Caco-2 (cell line): Measurements from ENCODE around the gene SLC22A7. TPM values are rescaled to one million over a fixed set of nuclear protein-coding genes. Genes with fewer than 3 reads are reported as not detected.

Source experiments
- BruUV-seq: library from RNA; stranded (reverse); fragments of 400-500 nt; replicated peaks from 2 replicates; lab custom pipeline; 2021; lab: Mats Ljungman, UMichigan
- CTCF ChIA-PET: fragments of 300-600 bp; sonication (Branson Sonifier 250); formaldehyde crosslinking; loops from one replicate; lab custom pipeline; 2022; ENCODE audit warnings: antibody characterized with exemption; lab: Charles Lee
- POLR2A ChIA-PET: fragments of 300-600 bp; sonication (Branson Sonifier 250); formaldehyde crosslinking; loops from one replicate; lab custom pipeline; 2022; ENCODE audit warnings: antibody characterized with exemption; lab: Charles Lee
- DNase-seq, 2 experiments: peaks; one replicate each; pipeline versions ENCODE4 v3.0.0 to v3.0.0-alpha.2; 2020 to 2022
- H3K27me3 ChIP-seq: replicated peaks from 2 replicates; pipeline ENCODE4 v1.6.0; 2011; ENCODE audit warnings: low read length; ENCODE audit not compliant: control insufficient read depth, insufficient read depth
- H3K36me3 ChIP-seq: 2 replicates; pipeline ENCODE4 v1.5.1; 2011; ENCODE audit warnings: low read length; ENCODE audit not compliant: control insufficient read depth, insufficient read depth
- H3K4me1 ChIP-seq: fragments of 250-450 bp; sonication (Bioruptor Pico); 2 replicates; pipeline ENCODE4 v1.5.1; 2020; ENCODE audit warnings: mild to moderate bottlenecking
- H3K4me3 ChIP-seq: 2 replicates; pipeline ENCODE4 v1.5.1; 2011; ENCODE audit warnings: low read depth, mild to moderate bottlenecking, control low read depth, low read length
- H3K9me3 ChIP-seq: fragments of 250-450 bp; sonication (Bioruptor Pico); 2 replicates; pipeline ENCODE4 v1.5.1; 2020; ENCODE audit warnings: mild to moderate bottlenecking, moderate library complexity
- H3K27ac Mint-ChIP-seq: one replicate; pipeline ENCODE4 v1.8.0; 2022; ENCODE audit warnings: mixed read lengths; ENCODE audit not compliant: unreplicated experiment
- H3K27me3 Mint-ChIP-seq: one replicate; pipeline ENCODE4 v1.8.0; 2022; ENCODE audit warnings: mixed read lengths; ENCODE audit not compliant: insufficient read depth, unreplicated experiment
- H3K36me3 Mint-ChIP-seq: one replicate; pipeline ENCODE4 v1.8.0; 2022; ENCODE audit warnings: mild to moderate bottlenecking, mixed read lengths; ENCODE audit not compliant: insufficient read depth, unreplicated experiment
- H3K4me1 Mint-ChIP-seq: one replicate; pipeline ENCODE4 v1.8.0; 2022; ENCODE audit warnings: low read depth, mixed read lengths; ENCODE audit not compliant: unreplicated experiment
- H3K4me3 Mint-ChIP-seq: one replicate; pipeline ENCODE4 v1.8.0; 2022; ENCODE audit warnings: mild to moderate bottlenecking, moderate library complexity, mixed read lengths; ENCODE audit not compliant: unreplicated experiment
- H3K9me3 Mint-ChIP-seq: one replicate; pipeline ENCODE4 v1.8.0; 2022; ENCODE audit warnings: mixed read lengths; ENCODE audit not compliant: unreplicated experiment
- CTCF ChIP-seq, 2 experiments: fragments of 200-600 bp in 1 of 2; IDR thresholded peaks; 1 replicate in 1 of 2; 2 replicates in 1 of 2; pipeline versions ENCODE4 v1.5.1 to v1.8.0; 2011 to 2022; ENCODE audit warnings: antibody characterized with exemption in 1 of 2, control low read depth in 1 of 2, inconsistent platforms in 1 of 2, low read depth in 1 of 2, low read length in 1 of 2, mild to moderate bottlenecking in 1 of 2, moderate library complexity in 1 of 2; ENCODE audit not compliant: insufficient read depth in 1 of 2, severe bottlenecking in 1 of 2, unreplicated experiment in 1 of 2
- intact Hi-C: fragments of 100-400 bp; cut with micrococcal nuclease; formaldehyde crosslinking; loops from one replicate; pipeline ENCODE4 v1.10.0; 2022; ENCODE audit not compliant: unreplicated experiment
- total RNA-seq: library from RNA; stranded (reverse); gene quantifications from 2 replicates; pipeline ENCODE4 v1.2.3, GENCODE V29; 2022

The SLC22A7 gene
- total RNA-seq, 1 experiment from 2014 or later: not detected

- no peaks in the 10 kb centered on the region for H3K27me3 ChIP-seq
- no TSS peak for BruUV-seq
- H3K9me3 ChIP-seq: no peaks in the 10 kb centered on the region
- H3K4me1 ChIP-seq: no peaks in the 10 kb centered on the region
- POLR2A ChIA-PET: interaction anchor here (0.6 kb wide), 1 partner anchor 83 kb away, joined by 6 read pairs; no protein-coding TSS in a partner anchor
- no peak overlapping the region for H3K4me3 ChIP-seq
- Mint-ChIP-seq H3K27ac (no peak overlapping the region), H3K4me3 (no peak overlapping the region), H3K4me1 (no peaks in the 10 kb centered on the region), H3K27me3 (peaks cover 3% of the 10 kb centered on the region), H3K9me3 (no peaks in the 10 kb centered on the region), H3K36me3 (no peaks in the 10 kb centered on the region)
- no peaks in the 10 kb centered on the region; the same call in 1 of the 2 replicates for H3K36me3 ChIP-seq
- DNase-seq: no peak
- no peak for TF ChIP-seq CTCF (IDR thresholded peaks at IDR 0.05; ENCODE audit: insufficient read depth in 1 of 2, low read depth in 1 of 2, low read length in 1 of 2, severe bottlenecking in 1 of 2, unreplicated experiment in 1 of 2)
- intact Hi-C loops: no loop called here
- CTCF ChIA-PET: interaction anchor here (0.6 kb wide), 1 partner anchor 91 kb away, joined by 3 read pairs; no protein-coding TSS in a partner anchor
Observed at GRCh38 chr6:43311666-43312065, 13.6 kb downstream of the SLC22A7 start.

- Mint-ChIP-seq H3K36me3 (no peaks in the 10 kb centered on the region), H3K9me3 (no peaks in the 10 kb centered on the region), H3K4me3 (no peak overlapping the region), H3K27ac (no peak overlapping the region), H3K4me1 (no peaks in the 10 kb centered on the region), H3K27me3 (peaks cover 3% of the 10 kb centered on the region)
- no peak for DNase-seq
- no peak overlapping the region for H3K4me3 ChIP-seq
- intact Hi-C loops: no loop called here
- no peaks in the 10 kb centered on the region; the same call in 1 of the 2 replicates for H3K36me3 ChIP-seq
- ChIA-PET CTCF (interaction anchor here (0.5 to 1.1 kb wide), 2 partner anchors 20 to 164 kb away, joined by 3 read pairs; partner anchors contain the start of gene TJAP1), POLR2A (no interaction called here)
- no TSS peak for BruUV-seq
- H3K4me1 ChIP-seq: no peaks in the 10 kb centered on the region
- H3K9me3 ChIP-seq: no peaks in the 10 kb centered on the region
- TF ChIP-seq CTCF (IDR thresholded peaks at IDR 0.05; ENCODE audit: insufficient read depth in 1 of 2, low read depth in 1 of 2, low read length in 1 of 2, severe bottlenecking in 1 of 2, unreplicated experiment in 1 of 2): no peak
- H3K27me3 ChIP-seq: no peaks in the 10 kb centered on the region
Observed at GRCh38 chr6:43313813-43314212, 15.8 kb downstream of the SLC22A7 start.

GRCh38 chr6:43318011-43318410, 20.0 kb downstream of the SLC22A7 start:
- no peak overlapping the region for H3K4me3 Mint-ChIP-seq
- intact Hi-C loops: no loop called here
- POLR2A ChIA-PET: no interaction called here
- H3K9me3 ChIP-seq: no peaks in the 10 kb centered on the region
- H3K36me3 Mint-ChIP-seq: no peaks in the 10 kb centered on the region
- no peaks in the 10 kb centered on the region for H3K9me3 Mint-ChIP-seq
- no peak overlapping the region for H3K27ac Mint-ChIP-seq
- no peak for DNase-seq
- H3K4me1 ChIP-seq: no peaks in the 10 kb centered on the region
- H3K27me3 ChIP-seq: no peaks in the 10 kb centered on the region
- BruUV-seq: no TSS peak
- no peaks in the 10 kb centered on the region for H3K4me1 Mint-ChIP-seq
- CTCF ChIA-PET: no interaction called here
- no peak for TF ChIP-seq CTCF (IDR thresholded peaks at IDR 0.05; ENCODE audit: insufficient read depth in 1 of 2, low read depth in 1 of 2, low read length in 1 of 2, severe bottlenecking in 1 of 2, unreplicated experiment in 1 of 2)
- H3K4me3 ChIP-seq: no peak overlapping the region
- peaks cover 3% of the 10 kb centered on the region for H3K27me3 Mint-ChIP-seq
- H3K36me3 ChIP-seq: no peaks in the 10 kb centered on the region
